ENCODE data around the gene TSPAN10. TPM values are rescaled to one million over a fixed set of nuclear protein-coding genes. Genes with fewer than 3 reads are reported as not detected.
A peak's percentile ranks its signal among the peaks of the same experiment; 100 is the strongest.

Gene TSPAN10
- total RNA-seq, 1 experiment from 2014 or later, result 1.2 TPM

DNA sequence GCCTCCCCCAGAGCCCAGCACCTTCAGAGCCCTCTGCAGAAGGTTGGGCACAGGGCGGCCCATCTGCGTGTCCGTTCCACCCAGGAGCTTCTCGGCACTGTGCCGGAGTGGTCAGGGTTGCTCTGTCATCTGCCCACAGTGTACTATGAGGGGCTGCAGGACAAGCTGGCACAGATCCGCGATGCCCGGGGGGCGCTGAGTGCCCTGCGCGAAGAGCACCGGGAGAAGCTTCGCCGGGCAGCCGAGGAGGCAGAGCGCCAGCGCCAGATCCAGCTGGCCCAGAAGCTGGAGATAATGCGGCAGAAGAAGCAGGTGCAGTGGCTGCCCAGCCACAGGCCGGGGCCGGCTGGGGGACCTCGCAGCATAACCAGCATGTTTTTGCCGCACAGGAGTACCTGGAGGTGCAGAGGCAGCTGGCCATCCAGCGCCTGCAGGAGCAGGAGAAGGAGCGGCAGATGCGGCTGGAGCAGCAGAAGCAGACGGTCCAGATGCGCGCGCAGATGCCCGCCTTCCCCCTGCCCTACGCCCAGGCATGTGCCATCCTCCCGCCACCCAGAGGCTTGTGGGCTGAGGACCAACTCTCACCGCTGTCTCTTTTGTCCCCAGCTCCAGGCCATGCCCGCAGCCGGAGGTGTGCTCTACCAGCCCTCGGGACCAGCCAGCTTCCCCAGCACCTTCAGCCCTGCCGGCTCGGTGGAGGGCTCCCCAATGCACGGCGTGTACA, 59.4 kb downstream of the TSPAN10 start:
- Histone ChIP-seq H3K27ac (ENCODE audit: insufficient read length, low read depth, low read length) (no peak overlapping the region), H3K23me2 (ENCODE audit: insufficient read length, low read depth, low read length, poor library complexity, severe bottlenecking) (no peaks in the 10 kb centered on the region), H2BK12ac (ENCODE audit: insufficient read length, low read depth, low read length) (no peak overlapping the region), H3K27me3 (ENCODE audit: insufficient read depth, low read length) (no peaks in the 10 kb centered on the region), H4K91ac (ENCODE audit: insufficient read length, low read depth, low read length) (no peak overlapping the region), H3K4me2 (ENCODE audit: insufficient read depth, insufficient read length, low read length) (no peak overlapping the region), H3T11ph (ENCODE audit: low read length) (no peak overlapping the region), H2AFZ (ENCODE audit: low read length) (no peak overlapping the region), H3K79me1 (ENCODE audit: insufficient read depth, low read depth, low read length, poor library complexity, severe bottlenecking) (no peaks in the 10 kb centered on the region), H2BK5ac (ENCODE audit: insufficient read length, low read length) (no peak overlapping the region), H3K18ac (ENCODE audit: insufficient read length, low read depth, low read length) (no peak overlapping the region), H3K9ac (ENCODE audit: extremely low read depth, insufficient read length, low read length) (no peak overlapping the region), H4K20me1 (ENCODE audit: control insufficient read depth, insufficient read depth, insufficient read length) (no peaks in the 10 kb centered on the region), H2AK5ac (ENCODE audit: insufficient read length, low read length) (no peak overlapping the region), H3K56ac (ENCODE audit: insufficient read length, low read depth, low read length) (no peak overlapping the region), H2BK15ac (ENCODE audit: low read depth, low read length) (no peak overlapping the region), H3K4me1 (ENCODE audit: insufficient read depth, low read length) (no peaks in the 10 kb centered on the region), H4K5ac (ENCODE audit: insufficient read length, low read depth, low read length) (no peak overlapping the region), H3K79me2 (ENCODE audit: insufficient read depth, low read length) (no peaks in the 10 kb centered on the region), H3K9me3 (ENCODE audit: control insufficient read depth, low read depth, low read length) (no peaks in the 10 kb centered on the region), H2BK20ac (ENCODE audit: low read depth, low read length, poor library complexity, severe bottlenecking) (no peak overlapping the region), H3K23ac (ENCODE audit: insufficient read length, low read depth, low read length) (no peak overlapping the region), H3K4ac (ENCODE audit: low read depth, low read length) (no peak overlapping the region), H3K14ac (ENCODE audit: insufficient read depth, low read length) (no peak overlapping the region), H2BK120ac (ENCODE audit: low read depth, low read length, poor library complexity, severe bottlenecking) (no peak overlapping the region), H4K8ac (replicated peaks; ENCODE audit: insufficient read length, low read depth, low read length) (no peak overlapping the region)
- H3K27me3 Mint-ChIP-seq (ENCODE audit: low read depth), result no peaks in the 10 kb centered on the region
- no peak for DNase-seq
- no peak overlapping the region for H3K27ac Mint-ChIP-seq
- TF ChIP-seq, protein P1, sequence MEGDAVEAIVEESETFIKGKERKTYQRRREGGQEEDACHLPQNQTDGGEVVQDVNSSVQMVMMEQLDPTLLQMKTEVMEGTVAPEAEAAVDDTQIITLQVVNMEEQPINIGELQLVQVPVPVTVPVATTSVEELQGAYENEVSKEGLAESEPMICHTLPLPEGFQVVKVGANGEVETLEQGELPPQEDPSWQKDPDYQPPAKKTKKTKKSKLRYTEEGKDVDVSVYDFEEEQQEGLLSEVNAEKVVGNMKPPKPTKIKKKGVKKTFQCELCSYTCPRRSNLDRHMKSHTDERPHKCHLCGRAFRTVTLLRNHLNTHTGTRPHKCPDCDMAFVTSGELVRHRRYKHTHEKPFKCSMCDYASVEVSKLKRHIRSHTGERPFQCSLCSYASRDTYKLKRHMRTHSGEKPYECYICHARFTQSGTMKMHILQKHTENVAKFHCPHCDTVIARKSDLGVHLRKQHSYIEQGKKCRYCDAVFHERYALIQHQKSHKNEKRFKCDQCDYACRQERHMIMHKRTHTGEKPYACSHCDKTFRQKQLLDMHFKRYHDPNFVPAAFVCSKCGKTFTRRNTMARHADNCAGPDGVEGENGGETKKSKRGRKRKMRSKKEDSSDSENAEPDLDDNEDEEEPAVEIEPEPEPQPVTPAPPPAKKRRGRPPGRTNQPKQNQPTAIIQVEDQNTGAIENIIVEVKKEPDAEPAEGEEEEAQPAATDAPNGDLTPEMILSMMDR (conservative IDR thresholded peaks at IDR 0.05), result no peak
- peaks cover 4% of the 10 kb centered on the region in 2 experiments; a peak in 3 of 4 replicates for H3K4me1 Mint-ChIP-seq
- no peaks in the 10 kb centered on the region for H3K9me3 Mint-ChIP-seq
- peaks cover 31 to 70% (median 57%) of the 10 kb centered on the region in 3 experiments; a peak in 6 of 7 replicates for H3K36me3 Mint-ChIP-seq (ENCODE audit: insufficient read depth in 1 of 3, low read depth in 3 of 3)
- 0 out of 5 replicates have a peak overlapping the region, but pooled peaks of 1 of the 2 experiments have one; percentile 38 for H3K4me3 Mint-ChIP-seq
- WGBS (ENCODE audit: extremely low coverage, insufficient read length, low lambda C conversion rate), result no CpG with 5 or more reads among the region's 40 CpGs

All from H9 (cell line).